SK-N-SH treated with all-trans-retinoic acid at 6 μM for 48 hours (cell line): ENCODE results near the gene PPARD.
A peak's percentile ranks its signal among the peaks of the same experiment; 100 is the strongest.

Experiments
- ATAC-seq: fragments of 200-7000 bp; cut with Tn5 transposase; 3 replicates; pipeline ENCODE4 v1.9.1; 2020; ENCODE audit warnings: mild to moderate bottlenecking, moderate library complexity
- ARNTL ChIP-seq: fragments of 450-650 bp; formaldehyde crosslinking; IDR thresholded peaks from 2 replicates; pipeline ENCODE4 v1.5.0; 2020; ENCODE audit warnings: low read depth, mild to moderate bottlenecking, moderate library complexity, borderline replicate concordance
- ESRRG ChIP-seq: fragments of 250-450 bp; sonication (Bioruptor Pico); IDR thresholded peaks from 2 replicates; pipeline ENCODE4 v1.6.1; 2021; ENCODE audit warnings: mild to moderate bottlenecking
- ISL1 ChIP-seq: fragments of 250-450 bp; sonication (Bioruptor Pico); IDR thresholded peaks from 2 replicates; pipeline ENCODE4 v2.1.2; 2022; ENCODE audit warnings: mild to moderate bottlenecking, moderate library complexity
- OSR1 ChIP-seq: fragments of 250-450 bp; sonication (Bioruptor Pico); IDR thresholded peaks from 2 replicates; pipeline ENCODE4 v1.8.0; 2022; ENCODE audit warnings: moderate library complexity, mild to moderate bottlenecking, inconsistent platforms
- PPARA ChIP-seq: fragments of 250-450 bp; sonication (Bioruptor Pico); IDR thresholded peaks from 2 replicates; pipeline ENCODE4 v1.5.0; 2020; ENCODE audit warnings: mild to moderate bottlenecking, borderline replicate concordance
- RARB ChIP-seq: fragments of 250-450 bp; sonication (Bioruptor Pico); IDR thresholded peaks from 2 replicates; pipeline ENCODE4 v1.8.0; 2021; ENCODE audit warnings: mild to moderate bottlenecking, moderate library complexity
- SNAI2 ChIP-seq: fragments of 250-450 bp; sonication (Bioruptor Pico); IDR thresholded peaks from 2 replicates; pipeline ENCODE4 v1.5.0; 2020; ENCODE audit warnings: mild to moderate bottlenecking, moderate library complexity
- TCF4 ChIP-seq: fragments of 250-450 bp; sonication (Bioruptor Pico); IDR thresholded peaks from 2 replicates; pipeline ENCODE4 v1.8.0; 2021; ENCODE audit warnings: mild to moderate bottlenecking, moderate library complexity, borderline replicate concordance
- TOX ChIP-seq: fragments of 250-450 bp; sonication (Bioruptor Pico); IDR thresholded peaks from 2 replicates; pipeline ENCODE4 v1.8.0; 2021; ENCODE audit warnings: mild to moderate bottlenecking, moderate library complexity, borderline replicate concordance
- ZC3H10 ChIP-seq: fragments of 250-450 bp; sonication (Bioruptor Pico); IDR thresholded peaks from 2 replicates; pipeline ENCODE4 v1.5.1; 2021; ENCODE audit warnings: mild to moderate bottlenecking, moderate library complexity
- ZFP3 ChIP-seq: fragments of 250-450 bp; sonication (Bioruptor Pico); IDR thresholded peaks from 2 replicates; pipeline ENCODE4 v1.5.0; 2020; ENCODE audit warnings: mild to moderate bottlenecking, moderate library complexity
- ZFP30 ChIP-seq: fragments of 450-650 bp; formaldehyde crosslinking; IDR thresholded peaks from 2 replicates; pipeline ENCODE4 v1.5.0; 2022; ENCODE audit warnings: mild to moderate bottlenecking, moderate library complexity
- ZNF565 ChIP-seq: fragments of 450-650 bp; formaldehyde crosslinking; conservative IDR thresholded peaks from 2 replicates; pipeline ENCODE4 v1.5.0; 2020; ENCODE audit warnings: low read depth, mild to moderate bottlenecking, moderate library complexity
- ZNF70 ChIP-seq: fragments of 450-650 bp; formaldehyde crosslinking; IDR thresholded peaks from 2 replicates; pipeline ENCODE4 v1.5.0; 2020; ENCODE audit warnings: mild to moderate bottlenecking, moderate library complexity
- ZNF8 ChIP-seq: fragments of 450-650 bp; formaldehyde crosslinking; IDR thresholded peaks from 2 replicates; pipeline ENCODE4 v1.5.0; 2020; ENCODE audit warnings: mild to moderate bottlenecking, moderate library complexity
- TF ChIP-seq, protein P1 (sequence below): fragments of 250-450 bp; sonication (Bioruptor Pico); IDR thresholded peaks from 2 replicates; pipeline ENCODE4 v1.8.0; 2020; ENCODE audit warnings: mild to moderate bottlenecking, moderate library complexity, borderline replicate concordance
- TF ChIP-seq, protein P2 (sequence below): fragments of 250-450 bp; sonication (Bioruptor Pico); IDR thresholded peaks from 2 replicates; pipeline ENCODE4 v1.8.0; 2021; ENCODE audit warnings: low read depth, mild to moderate bottlenecking, moderate library complexity, borderline replicate concordance
- TF ChIP-seq, protein P3 (sequence below): fragments of 250-450 bp; sonication (Bioruptor Pico); IDR thresholded peaks from 2 replicates; pipeline ENCODE4 v1.5.1; 2021; ENCODE audit warnings: mild to moderate bottlenecking, moderate library complexity
- TF ChIP-seq, protein P4 (sequence below): fragments of 250-450 bp; sonication (Bioruptor Pico); IDR thresholded peaks from 2 replicates; pipeline ENCODE4 v1.5.0; 2020; ENCODE audit warnings: mild to moderate bottlenecking, moderate library complexity
- TF ChIP-seq, protein P5 (sequence below): fragments of 250-450 bp; sonication (Bioruptor Pico); IDR thresholded peaks from 2 replicates; pipeline ENCODE4 v1.5.1; 2020; ENCODE audit warnings: low read depth, mild to moderate bottlenecking, moderate library complexity

PPARD gene

DNA sequence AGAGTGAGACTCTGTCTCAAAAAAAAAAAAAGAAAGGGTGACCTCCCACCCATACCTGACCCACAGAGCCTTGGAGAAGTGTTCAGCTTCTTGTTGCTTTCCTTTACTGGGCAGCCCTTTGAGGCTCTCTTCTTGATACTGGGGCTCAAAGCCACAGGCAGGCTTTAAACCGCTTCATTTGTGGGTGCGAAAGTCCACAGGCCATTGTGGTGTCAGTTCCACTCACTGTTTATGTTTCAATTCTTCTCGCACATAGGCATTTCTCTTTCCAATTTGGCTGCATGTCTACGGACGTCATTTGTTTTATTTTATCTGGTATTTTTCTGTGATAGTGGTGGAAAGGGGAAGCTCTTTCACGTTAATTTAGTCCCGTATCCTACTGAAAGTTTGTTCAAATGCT lies 34.6 kb downstream of the PPARD start:
- ATAC-seq: no peak
- TF ChIP-seq OSR1 (CRISPR knock-in tag) (no peak), ISL1 (no peak)

DNA sequence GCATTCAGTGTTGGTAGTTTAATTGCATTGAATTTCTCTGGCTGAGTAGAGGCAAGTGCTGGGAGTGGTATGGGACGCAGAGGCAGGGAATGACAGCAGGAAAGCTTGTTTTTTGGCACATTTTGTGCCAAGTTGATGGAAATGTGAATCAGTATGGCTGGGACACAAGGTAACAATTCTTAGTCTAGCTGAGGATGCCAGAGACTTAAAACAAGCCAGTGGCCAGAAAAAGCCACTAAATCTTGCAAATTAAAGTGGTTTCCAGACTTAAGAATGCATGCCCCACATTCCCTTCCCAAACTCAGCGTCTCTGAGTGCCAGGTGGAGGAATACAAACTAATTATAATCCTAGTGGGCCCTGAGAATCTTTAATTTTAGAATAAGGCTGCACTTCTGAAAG lies 35.9 kb downstream of the PPARD start:
- no peak for TF ChIP-seq PPARA (CRISPR knock-in tag)
- TF ChIP-seq, protein P1, sequence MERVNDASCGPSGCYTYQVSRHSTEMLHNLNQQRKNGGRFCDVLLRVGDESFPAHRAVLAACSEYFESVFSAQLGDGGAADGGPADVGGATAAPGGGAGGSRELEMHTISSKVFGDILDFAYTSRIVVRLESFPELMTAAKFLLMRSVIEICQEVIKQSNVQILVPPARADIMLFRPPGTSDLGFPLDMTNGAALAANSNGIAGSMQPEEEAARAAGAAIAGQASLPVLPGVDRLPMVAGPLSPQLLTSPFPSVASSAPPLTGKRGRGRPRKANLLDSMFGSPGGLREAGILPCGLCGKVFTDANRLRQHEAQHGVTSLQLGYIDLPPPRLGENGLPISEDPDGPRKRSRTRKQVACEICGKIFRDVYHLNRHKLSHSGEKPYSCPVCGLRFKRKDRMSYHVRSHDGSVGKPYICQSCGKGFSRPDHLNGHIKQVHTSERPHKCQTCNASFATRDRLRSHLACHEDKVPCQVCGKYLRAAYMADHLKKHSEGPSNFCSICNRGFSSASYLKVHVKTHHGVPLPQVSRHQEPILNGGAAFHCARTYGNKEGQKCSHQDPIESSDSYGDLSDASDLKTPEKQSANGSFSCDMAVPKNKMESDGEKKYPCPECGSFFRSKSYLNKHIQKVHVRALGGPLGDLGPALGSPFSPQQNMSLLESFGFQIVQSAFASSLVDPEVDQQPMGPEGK (CRISPR knock-in tag): no peak
- TF ChIP-seq ISL1: no peak
- TF ChIP-seq ZNF70: no peak
- TF ChIP-seq, protein P2, sequence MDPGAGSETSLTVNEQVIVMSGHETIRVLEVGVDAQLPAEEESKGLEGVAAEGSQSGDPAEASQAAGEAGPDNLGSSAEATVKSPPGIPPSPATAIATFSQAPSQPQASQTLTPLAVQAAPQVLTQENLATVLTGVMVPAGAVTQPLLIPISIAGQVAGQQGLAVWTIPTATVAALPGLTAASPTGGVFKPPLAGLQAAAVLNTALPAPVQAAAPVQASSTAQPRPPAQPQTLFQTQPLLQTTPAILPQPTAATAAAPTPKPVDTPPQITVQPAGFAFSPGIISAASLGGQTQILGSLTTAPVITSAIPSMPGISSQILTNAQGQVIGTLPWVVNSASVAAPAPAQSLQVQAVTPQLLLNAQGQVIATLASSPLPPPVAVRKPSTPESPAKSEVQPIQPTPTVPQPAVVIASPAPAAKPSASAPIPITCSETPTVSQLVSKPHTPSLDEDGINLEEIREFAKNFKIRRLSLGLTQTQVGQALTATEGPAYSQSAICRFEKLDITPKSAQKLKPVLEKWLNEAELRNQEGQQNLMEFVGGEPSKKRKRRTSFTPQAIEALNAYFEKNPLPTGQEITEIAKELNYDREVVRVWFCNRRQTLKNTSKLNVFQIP: no peak
- TF ChIP-seq ZNF8 (CRISPR knock-in tag): no peak
- no peak for TF ChIP-seq ESRRG
- no peak for TF ChIP-seq ZNF565 (CRISPR knock-in tag)
- no peak for TF ChIP-seq TOX (CRISPR knock-in tag)
- no peak for TF ChIP-seq ZFP3 (CRISPR knock-in tag)
- no peak for TF ChIP-seq OSR1 (CRISPR knock-in tag)
- no peak for TF ChIP-seq ZFP30 (CRISPR knock-in tag)
- no peak for ATAC-seq

DNA sequence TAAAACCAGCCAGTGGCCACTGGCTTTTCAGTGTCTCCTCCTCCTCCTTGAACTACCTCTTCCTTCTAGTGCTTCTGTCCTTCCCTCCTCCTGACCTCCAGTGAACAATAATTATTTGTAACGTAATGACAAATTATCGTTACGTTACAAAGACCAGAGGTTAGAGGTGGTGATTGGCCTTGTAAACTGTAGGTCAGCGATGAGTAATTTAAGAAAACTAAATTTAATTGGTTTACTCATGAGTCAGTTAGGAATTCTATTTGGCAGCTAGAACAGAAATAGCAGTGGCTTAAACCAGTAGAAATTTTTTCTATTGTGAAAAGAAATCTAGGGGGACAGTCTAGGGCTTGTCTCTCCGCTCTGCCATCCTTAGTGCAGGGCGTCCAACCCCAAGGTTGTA lies 38.8 kb downstream of the PPARD start:
- TF ChIP-seq RARB (CRISPR knock-in tag): no peak
- TF ChIP-seq, protein P3, sequence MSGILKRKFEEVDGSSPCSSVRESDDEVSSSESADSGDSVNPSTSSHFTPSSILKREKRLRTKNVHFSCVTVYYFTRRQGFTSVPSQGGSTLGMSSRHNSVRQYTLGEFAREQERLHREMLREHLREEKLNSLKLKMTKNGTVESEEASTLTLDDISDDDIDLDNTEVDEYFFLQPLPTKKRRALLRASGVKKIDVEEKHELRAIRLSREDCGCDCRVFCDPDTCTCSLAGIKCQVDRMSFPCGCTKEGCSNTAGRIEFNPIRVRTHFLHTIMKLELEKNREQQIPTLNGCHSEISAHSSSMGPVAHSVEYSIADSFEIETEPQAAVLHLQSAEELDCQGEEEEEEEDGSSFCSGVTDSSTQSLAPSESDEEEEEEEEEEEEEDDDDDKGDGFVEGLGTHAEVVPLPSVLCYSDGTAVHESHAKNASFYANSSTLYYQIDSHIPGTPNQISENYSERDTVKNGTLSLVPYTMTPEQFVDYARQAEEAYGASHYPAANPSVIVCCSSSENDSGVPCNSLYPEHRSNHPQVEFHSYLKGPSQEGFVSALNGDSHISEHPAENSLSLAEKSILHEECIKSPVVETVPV (CRISPR knock-in tag): no peak
- TF ChIP-seq ZC3H10: no peak
- TF ChIP-seq ARNTL (CRISPR knock-in tag): no peak
- no peak for TF ChIP-seq SNAI2
- TF ChIP-seq, protein P4, sequence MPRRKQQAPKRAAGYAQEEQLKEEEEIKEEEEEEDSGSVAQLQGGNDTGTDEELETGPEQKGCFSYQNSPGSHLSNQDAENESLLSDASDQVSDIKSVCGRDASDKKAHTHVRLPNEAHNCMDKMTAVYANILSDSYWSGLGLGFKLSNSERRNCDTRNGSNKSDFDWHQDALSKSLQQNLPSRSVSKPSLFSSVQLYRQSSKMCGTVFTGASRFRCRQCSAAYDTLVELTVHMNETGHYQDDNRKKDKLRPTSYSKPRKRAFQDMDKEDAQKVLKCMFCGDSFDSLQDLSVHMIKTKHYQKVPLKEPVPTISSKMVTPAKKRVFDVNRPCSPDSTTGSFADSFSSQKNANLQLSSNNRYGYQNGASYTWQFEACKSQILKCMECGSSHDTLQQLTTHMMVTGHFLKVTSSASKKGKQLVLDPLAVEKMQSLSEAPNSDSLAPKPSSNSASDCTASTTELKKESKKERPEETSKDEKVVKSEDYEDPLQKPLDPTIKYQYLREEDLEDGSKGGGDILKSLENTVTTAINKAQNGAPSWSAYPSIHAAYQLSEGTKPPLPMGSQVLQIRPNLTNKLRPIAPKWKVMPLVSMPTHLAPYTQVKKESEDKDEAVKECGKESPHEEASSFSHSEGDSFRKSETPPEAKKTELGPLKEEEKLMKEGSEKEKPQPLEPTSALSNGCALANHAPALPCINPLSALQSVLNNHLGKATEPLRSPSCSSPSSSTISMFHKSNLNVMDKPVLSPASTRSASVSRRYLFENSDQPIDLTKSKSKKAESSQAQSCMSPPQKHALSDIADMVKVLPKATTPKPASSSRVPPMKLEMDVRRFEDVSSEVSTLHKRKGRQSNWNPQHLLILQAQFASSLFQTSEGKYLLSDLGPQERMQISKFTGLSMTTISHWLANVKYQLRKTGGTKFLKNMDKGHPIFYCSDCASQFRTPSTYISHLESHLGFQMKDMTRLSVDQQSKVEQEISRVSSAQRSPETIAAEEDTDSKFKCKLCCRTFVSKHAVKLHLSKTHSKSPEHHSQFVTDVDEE (CRISPR knock-in tag): no peak
- TF ChIP-seq ZFP30 (CRISPR knock-in tag): no peak
- no peak for TF ChIP-seq ZNF70
- TF ChIP-seq, protein P5, sequence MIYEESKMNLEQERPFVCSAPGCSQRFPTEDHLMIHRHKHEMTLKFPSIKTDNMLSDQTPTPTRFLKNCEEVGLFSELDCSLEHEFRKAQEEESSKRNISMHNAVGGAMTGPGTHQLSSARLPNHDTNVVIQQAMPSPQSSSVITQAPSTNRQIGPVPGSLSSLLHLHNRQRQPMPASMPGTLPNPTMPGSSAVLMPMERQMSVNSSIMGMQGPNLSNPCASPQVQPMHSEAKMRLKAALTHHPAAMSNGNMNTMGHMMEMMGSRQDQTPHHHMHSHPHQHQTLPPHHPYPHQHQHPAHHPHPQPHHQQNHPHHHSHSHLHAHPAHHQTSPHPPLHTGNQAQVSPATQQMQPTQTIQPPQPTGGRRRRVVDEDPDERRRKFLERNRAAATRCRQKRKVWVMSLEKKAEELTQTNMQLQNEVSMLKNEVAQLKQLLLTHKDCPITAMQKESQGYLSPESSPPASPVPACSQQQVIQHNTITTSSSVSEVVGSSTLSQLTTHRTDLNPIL (CRISPR knock-in tag): no peak
- no peak for TF ChIP-seq TCF4 (CRISPR knock-in tag)
- TF ChIP-seq, protein P1 (CRISPR knock-in tag): no peak
- TF ChIP-seq ZFP3 (CRISPR knock-in tag): no peak
- ATAC-seq: peak; percentile 33
